ENCODE results near the gene WIPF2. TPM values are rescaled to one million over a fixed set of nuclear protein-coding genes. Genes with fewer than 3 reads are reported as not detected.
A peak's percentile ranks its signal among the peaks of the same experiment; 100 is the strongest.

The WIPF2 gene
- total and polyA plus RNA-seq, 2 experiments from 2014 or later, result 9.2 TPM

DNA sequence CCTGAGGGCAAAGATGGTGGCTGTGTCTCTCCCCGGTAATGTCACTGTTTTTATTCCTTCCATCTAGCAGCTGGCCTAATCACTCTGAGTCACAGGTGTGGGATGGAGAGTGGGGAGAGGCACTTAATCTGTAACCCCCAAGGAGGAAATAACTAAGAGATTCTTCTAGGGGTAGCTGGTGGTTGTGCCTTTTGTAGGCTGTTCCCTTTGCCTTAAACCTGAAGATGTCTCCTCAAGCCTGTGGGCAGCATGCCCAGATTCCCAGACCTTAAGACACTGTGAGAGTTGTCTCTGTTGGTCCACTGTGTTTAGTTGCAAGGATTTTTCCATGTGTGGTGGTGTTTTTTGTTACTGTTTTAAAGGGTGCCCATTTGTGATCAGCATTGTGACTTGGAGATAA, 47.4 kb upstream of the WIPF2 start (continued):
- TF ChIP-seq EZH2 (IDR thresholded peaks at IDR 0.05; ENCODE audit: low read depth, unreplicated experiment) (no peak), POLR2AphosphoS5 (IDR thresholded peaks at IDR 0.05; ENCODE audit: low read depth) (no peak)

DNA sequence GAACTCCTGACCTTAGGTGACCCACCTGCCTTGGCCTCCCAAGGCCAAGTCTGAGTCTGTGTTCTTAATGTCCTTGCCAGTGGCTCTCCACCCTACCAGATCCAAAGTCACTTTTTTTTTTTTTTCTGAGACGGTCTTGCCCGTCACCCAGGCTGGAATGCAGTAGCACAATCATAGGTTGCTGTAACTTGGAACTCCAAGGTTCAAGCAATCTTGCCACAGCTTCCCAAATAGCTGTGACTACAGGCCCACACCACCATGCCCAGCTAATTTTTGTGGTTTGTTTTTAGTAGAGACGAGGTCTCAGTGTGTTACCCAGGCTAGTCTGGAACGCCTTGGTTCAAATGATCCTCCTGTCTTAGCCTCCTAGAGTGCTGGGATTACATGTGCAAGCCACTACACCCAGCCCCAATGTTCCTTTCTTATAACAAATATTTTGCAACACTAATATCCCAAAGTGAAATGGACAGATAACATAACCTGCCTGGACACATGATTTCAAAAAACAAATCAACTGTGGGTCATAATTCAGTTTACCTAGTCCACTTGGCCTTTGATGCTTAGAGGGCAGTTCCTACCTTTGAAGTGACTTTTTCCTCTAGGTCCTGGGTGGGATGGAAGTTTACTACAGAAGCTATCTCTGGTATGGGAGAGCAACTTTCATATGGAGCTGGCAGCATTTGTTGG, 45.9 kb upstream of the WIPF2 start:
- TF ChIP-seq ZNF331 (CRISPR knock-in tag; IDR thresholded peaks at IDR 0.05; ENCODE audit: low read depth), result no peak
- H3K27me3 Mint-ChIP-seq (ENCODE audit: insufficient read depth, low read depth, poor library complexity), result peaks cover 10% of the 10 kb centered on the region
- no peak overlapping the region for H2AFZ ChIP-seq
- peaks cover 32% of the 10 kb centered on the region for H3K36me3 ChIP-seq (ENCODE audit: insufficient read depth)
- H3F3A ChIP-seq (replicated peaks; ENCODE audit: low read depth), result peaks cover 20% of the 10 kb centered on the region; the same call in 1 of the 2 replicates
- peak overlapping the region; percentile 45; the same call in 1 of the 2 replicates for H3K27ac ChIP-seq (ENCODE audit: low read depth)
- DNase-seq (ENCODE audit: low spot score) (no peak), ATAC-seq (no peak)
- H3K4me3 ChIP-seq, result no peak overlapping the region
- peaks cover 6% of the 10 kb centered on the region; the same call in 1 of the 2 replicates for H4K20me1 ChIP-seq (replicated peaks; ENCODE audit: insufficient read depth)
- H3K36me3 Mint-ChIP-seq (ENCODE audit: low read depth), result peaks cover 66% of the 10 kb centered on the region
- no peaks in the 10 kb centered on the region; the same call in 2 of the 3 replicates for H3K9me3 Mint-ChIP-seq
- no peaks in the 10 kb centered on the region for H3K27me3 ChIP-seq (ENCODE audit: insufficient read depth)
- H3K4me1 ChIP-seq (ENCODE audit: insufficient read depth), result no peaks in the 10 kb centered on the region
- no peaks in the 10 kb centered on the region for H3K79me2 ChIP-seq (replicated peaks; ENCODE audit: insufficient read depth)
- no peak overlapping the region for H3K4me2 ChIP-seq
- H3K27ac Mint-ChIP-seq, result no peak overlapping the region
- H3K4me1 Mint-ChIP-seq, result peaks cover 17% of the 10 kb centered on the region
- H3K4me3 Mint-ChIP-seq, result no peak overlapping the region
- no peaks in the 10 kb centered on the region for H3K9me2 ChIP-seq (ENCODE audit: insufficient read depth)

DNA sequence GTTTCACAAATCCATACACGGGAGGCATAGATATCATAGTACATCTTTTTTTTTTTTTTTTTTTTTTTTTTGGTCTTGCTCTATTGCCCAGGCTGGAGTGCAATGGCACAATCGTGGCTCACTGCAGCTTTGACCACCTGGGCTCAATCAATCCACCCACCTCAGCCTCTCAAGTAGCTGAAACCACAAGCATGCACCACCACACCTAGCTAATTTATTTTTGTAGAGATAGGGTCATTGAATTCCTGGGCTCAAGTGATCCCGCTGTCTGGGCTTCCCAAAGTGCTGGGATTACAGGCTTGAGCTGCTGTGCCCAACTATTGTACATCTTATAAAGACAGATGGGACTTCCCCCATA, 45.3 kb upstream of the WIPF2 start:
- Mint-ChIP-seq H3K4me3 (no peak overlapping the region), H3K27ac (no peak overlapping the region)
- DNase-seq (ENCODE audit: low spot score), result no peak
- TF ChIP-seq ZNF114 (CRISPR knock-in tag; IDR thresholded peaks at IDR 0.05) (no peak), EZH2 (IDR thresholded peaks at IDR 0.05; ENCODE audit: low read depth, unreplicated experiment) (no peak), EZH2phosphoT487 (IDR thresholded peaks at IDR 0.05; ENCODE audit: unreplicated experiment) (no peak), ZNF331 (CRISPR knock-in tag; IDR thresholded peaks at IDR 0.05; ENCODE audit: low read depth) (no peak), CTCF (conservative IDR thresholded peaks at IDR 0.05; ENCODE audit: low read depth in 2 of 2) (no peak), STAT1 (IDR thresholded peaks at IDR 0.05; ENCODE audit: unreplicated experiment) (no peak), JUNB (IDR thresholded peaks at IDR 0.05; ENCODE audit: unreplicated experiment) (no peak), CREB1 (CRISPR knock-in tag; IDR thresholded peaks at IDR 0.05; ENCODE audit: low read depth) (no peak), ETS1 (IDR thresholded peaks at IDR 0.05) (no peak)
- TF ChIP-seq, protein P1, sequence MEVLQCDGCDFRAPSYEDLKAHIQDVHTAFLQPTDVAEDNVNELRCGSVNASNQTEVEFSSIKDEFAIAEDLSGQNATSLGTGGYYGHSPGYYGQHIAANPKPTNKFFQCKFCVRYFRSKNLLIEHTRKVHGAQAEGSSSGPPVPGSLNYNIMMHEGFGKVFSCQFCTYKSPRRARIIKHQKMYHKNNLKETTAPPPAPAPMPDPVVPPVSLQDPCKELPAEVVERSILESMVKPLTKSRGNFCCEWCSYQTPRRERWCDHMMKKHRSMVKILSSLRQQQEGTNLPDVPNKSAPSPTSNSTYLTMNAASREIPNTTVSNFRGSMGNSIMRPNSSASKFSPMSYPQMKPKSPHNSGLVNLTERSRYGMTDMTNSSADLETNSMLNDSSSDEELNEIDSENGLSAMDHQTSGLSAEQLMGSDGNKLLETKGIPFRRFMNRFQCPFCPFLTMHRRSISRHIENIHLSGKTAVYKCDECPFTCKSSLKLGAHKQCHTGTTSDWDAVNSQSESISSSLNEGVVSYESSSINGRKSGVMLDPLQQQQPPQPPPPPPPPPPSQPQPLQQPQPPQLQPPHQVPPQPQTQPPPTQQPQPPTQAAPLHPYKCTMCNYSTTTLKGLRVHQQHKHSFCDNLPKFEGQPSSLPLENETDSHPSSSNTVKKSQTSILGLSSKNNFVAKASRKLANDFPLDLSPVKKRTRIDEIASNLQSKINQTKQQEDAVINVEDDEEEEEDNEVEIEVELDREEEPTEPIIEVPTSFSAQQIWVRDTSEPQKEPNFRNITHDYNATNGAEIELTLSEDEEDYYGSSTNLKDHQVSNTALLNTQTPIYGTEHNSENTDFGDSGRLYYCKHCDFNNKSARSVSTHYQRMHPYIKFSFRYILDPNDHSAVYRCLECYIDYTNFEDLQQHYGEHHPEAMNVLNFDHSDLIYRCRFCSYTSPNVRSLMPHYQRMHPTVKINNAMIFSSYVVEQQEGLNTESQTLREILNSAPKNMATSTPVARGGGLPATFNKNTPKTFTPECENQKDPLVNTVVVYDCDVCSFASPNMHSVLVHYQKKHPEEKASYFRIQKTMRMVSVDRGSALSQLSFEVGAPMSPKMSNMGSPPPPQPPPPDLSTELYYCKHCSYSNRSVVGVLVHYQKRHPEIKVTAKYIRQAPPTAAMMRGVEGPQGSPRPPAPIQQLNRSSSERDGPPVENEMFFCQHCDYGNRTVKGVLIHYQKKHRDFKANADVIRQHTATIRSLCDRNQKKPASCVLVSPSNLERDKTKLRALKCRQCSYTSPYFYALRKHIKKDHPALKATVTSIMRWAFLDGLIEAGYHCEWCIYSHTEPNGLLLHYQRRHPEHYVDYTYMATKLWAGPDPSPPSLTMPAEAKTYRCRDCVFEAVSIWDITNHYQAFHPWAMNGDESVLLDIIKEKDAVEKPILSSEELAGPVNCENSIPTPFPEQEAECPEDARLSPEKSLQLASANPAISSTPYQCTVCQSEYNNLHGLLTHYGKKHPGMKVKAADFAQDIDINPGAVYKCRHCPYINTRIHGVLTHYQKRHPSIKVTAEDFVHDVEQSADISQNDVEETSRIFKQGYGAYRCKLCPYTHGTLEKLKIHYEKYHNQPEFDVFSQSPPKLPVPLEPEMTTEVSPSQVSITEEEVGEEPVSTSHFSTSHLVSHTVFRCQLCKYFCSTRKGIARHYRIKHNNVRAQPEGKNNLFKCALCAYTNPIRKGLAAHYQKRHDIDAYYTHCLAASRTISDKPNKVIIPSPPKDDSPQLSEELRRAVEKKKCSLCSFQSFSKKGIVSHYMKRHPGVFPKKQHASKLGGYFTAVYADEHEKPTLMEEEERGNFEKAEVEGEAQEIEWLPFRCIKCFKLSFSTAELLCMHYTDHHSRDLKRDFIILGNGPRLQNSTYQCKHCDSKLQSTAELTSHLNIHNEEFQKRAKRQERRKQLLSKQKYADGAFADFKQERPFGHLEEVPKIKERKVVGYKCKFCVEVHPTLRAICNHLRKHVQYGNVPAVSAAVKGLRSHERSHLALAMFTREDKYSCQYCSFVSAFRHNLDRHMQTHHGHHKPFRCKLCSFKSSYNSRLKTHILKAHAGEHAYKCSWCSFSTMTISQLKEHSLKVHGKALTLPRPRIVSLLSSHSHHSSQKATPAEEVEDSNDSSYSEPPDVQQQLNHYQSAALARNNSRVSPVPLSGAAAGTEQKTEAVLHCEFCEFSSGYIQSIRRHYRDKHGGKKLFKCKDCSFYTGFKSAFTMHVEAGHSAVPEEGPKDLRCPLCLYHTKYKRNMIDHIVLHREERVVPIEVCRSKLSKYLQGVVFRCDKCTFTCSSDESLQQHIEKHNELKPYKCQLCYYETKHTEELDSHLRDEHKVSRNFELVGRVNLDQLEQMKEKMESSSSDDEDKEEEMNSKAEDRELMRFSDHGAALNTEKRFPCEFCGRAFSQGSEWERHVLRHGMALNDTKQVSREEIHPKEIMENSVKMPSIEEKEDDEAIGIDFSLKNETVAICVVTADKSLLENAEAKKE (CRISPR knock-in tag; IDR thresholded peaks at IDR 0.05), result no peak

More for the DNA sequence above, 45.3 kb upstream of the WIPF2 start:
- ATAC-seq, result no peak
- no peaks in the 10 kb centered on the region; the same call in 1 of the 2 replicates for H3K4me1 ChIP-seq (ENCODE audit: insufficient read depth)
- no peaks in the 10 kb centered on the region for H3K9me2 ChIP-seq (ENCODE audit: insufficient read depth)
- peaks cover 32% of the 10 kb centered on the region for H3K36me3 ChIP-seq (ENCODE audit: insufficient read depth)
- no peak overlapping the region for H3K4me3 ChIP-seq
- H3K27ac ChIP-seq (ENCODE audit: low read depth), result no peak overlapping the region
- Mint-ChIP-seq H3K4me1 (peaks cover 20% of the 10 kb centered on the region), H3K27me3 (ENCODE audit: insufficient read depth, low read depth, poor library complexity) (peaks cover 12% of the 10 kb centered on the region), H3K9me3 (no peaks in the 10 kb centered on the region; the same call in 2 of the 3 replicates), H3K36me3 (ENCODE audit: low read depth) (peaks cover 60% of the 10 kb centered on the region)
- peaks cover 20% of the 10 kb centered on the region; the same call in 1 of the 2 replicates for H3F3A ChIP-seq (replicated peaks; ENCODE audit: low read depth)
- H3K79me2 ChIP-seq (replicated peaks; ENCODE audit: insufficient read depth), result no peaks in the 10 kb centered on the region
- no peaks in the 10 kb centered on the region for H3K27me3 ChIP-seq (ENCODE audit: insufficient read depth)
- no peak overlapping the region for H3K4me2 ChIP-seq
- peaks cover 8% of the 10 kb centered on the region; the same call in 1 of the 2 replicates for H4K20me1 ChIP-seq (replicated peaks; ENCODE audit: insufficient read depth)
- H2AFZ ChIP-seq, result no peak overlapping the region
